ENCODE data around the gene AP2M1. TPM values are rescaled to one million over a fixed set of nuclear protein-coding genes. Genes with fewer than 3 reads are reported as not detected.

Gene AP2M1
- total and polyA plus RNA-seq, 2 of the 8 experiments (the other 6 are each of a cell fraction or from before 2014, with no cell fraction given), result 403 to 454 TPM

DNA sequence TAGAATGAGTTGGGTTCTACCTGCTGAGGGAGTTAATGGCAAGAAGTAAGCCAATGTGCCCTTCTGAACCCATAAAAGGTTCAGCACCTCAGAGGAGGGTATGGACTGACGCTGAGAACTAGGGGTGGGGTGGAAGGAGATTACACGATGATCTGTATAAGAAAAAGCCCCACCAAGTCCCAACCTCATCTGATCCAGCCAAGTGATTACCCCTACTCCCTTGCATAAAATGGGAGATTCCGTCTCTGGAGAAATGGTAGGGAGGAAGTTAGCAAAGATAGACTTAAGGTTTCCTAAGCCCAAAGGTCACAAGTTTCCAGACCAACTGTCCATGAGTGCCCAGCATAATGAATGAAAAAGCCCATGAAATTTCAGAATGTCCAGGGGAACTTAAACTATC lies 26.6 kb upstream of the AP2M1 start:
- Histone ChIP-seq H3K27me3 (replicated peaks in 1 of 4; ENCODE audit: control insufficient read depth in 3 of 4, extremely low read depth in 1 of 4, insufficient read depth in 3 of 4, low read length in 3 of 4) (no peaks in the 10 kb centered on the region), H3K4me2 (ENCODE audit: insufficient read depth in 1 of 2, low read depth in 2 of 2, low read length in 2 of 2) (no peak overlapping the region), H4K8ac (ENCODE audit: extremely low read depth, insufficient read depth, low read length) (no peak overlapping the region), H3K14ac (ENCODE audit: insufficient read length) (no peak overlapping the region), H2BK12ac (ENCODE audit: low read depth, low read length) (no peak overlapping the region), H3K79me2 (ENCODE audit: control insufficient read depth in 1 of 2, insufficient read depth in 2 of 2, low read length in 2 of 2) (no peaks in the 10 kb centered on the region), H3K23ac (ENCODE audit: insufficient read length) (no peak overlapping the region), H3K4me3 (ENCODE audit: extremely low read depth in 1 of 4, insufficient read depth in 2 of 4, low read depth in 3 of 4, low read length in 4 of 4) (no peak overlapping the region), H3K4ac (replicated peaks; ENCODE audit: insufficient read length, low read depth, low read length) (no peak overlapping the region), H2BK5ac (ENCODE audit: low read depth, low read length) (no peak overlapping the region), H3K9ac (replicated peaks in 1 of 4; ENCODE audit: extremely low read depth in 1 of 4, low read depth in 3 of 4, low read length in 3 of 4) (no peak overlapping the region), H3K4me1 (replicated peaks in 1 of 4; ENCODE audit: control insufficient read depth in 3 of 4, insufficient read depth in 4 of 4, low read length in 3 of 4) (no peaks in the 10 kb centered on the region), H4K5ac (ENCODE audit: insufficient read length, low read depth, low read length) (no peak overlapping the region), H3K23me2 (ENCODE audit: low read depth, low read length) (no peaks in the 10 kb centered on the region), H4K91ac (replicated peaks; ENCODE audit: insufficient read length, low read length) (no peak overlapping the region), H2BK120ac (replicated peaks; ENCODE audit: low read depth, low read length) (no peak overlapping the region), H3K18ac (ENCODE audit: extremely low read depth, low read length) (no peak overlapping the region), H3K36me3 (ENCODE audit: control insufficient read depth in 2 of 4, insufficient read depth in 4 of 4, low read length in 3 of 4) (peaks cover 5 to 25% (median 15%) of the 10 kb centered on the region in 4 experiments), H3K27ac (ENCODE audit: low read depth, low read length) (no peak overlapping the region), H3K9me3 (ENCODE audit: insufficient read depth in 2 of 2, low read depth in 1 of 2, low read length in 1 of 2) (no peaks in the 10 kb centered on the region), H2AK5ac (ENCODE audit: low read depth, low read length) (no peak overlapping the region), H3K79me1 (ENCODE audit: low read depth, low read length) (no peaks in the 10 kb centered on the region), H4K20me1 (replicated peaks in 1 of 2; ENCODE audit: control insufficient read depth in 1 of 2, insufficient read depth in 2 of 2, low read length in 2 of 2) (no peaks in the 10 kb centered on the region), H2AFZ (ENCODE audit: low read length) (no peak overlapping the region), H2BK20ac (ENCODE audit: low read length) (no peak overlapping the region), H3K56ac (replicated peaks; ENCODE audit: insufficient read length, low read depth, low read length) (no peak overlapping the region), H2BK15ac (ENCODE audit: low read length) (no peak overlapping the region)
- POLR2A ChIA-PET (ENCODE audit: partially characterized antibody), result interaction anchor here (1.2 to 4.6 kb wide), 2 partner anchors 13 to 171 kb away, joined by 3 to 26 read pairs; partner anchors contain the start of gene EIF2B5
- WGBS, 2 experiments (ENCODE audit: extremely low coverage in 1 of 2, insufficient coverage in 1 of 2, insufficient read length in 1 of 2, insufficient replicate concordance in 2 of 2, low coverage in 1 of 2, low lambda C conversion rate in 2 of 2, missing lambda C conversion rate in 1 of 2), result 88% methylated on average over 3 of the region's 3 CpGs; no CpG with 5 or more reads in 1 of the 2 experiments
- CTCF ChIA-PET (ENCODE audit: partially characterized antibody), result interaction anchor here (1.6 kb wide), 1 partner anchor 42 kb away, joined by 3 read pairs; no protein-coding TSS in a partner anchor
- no peak for DNase-seq (ENCODE audit: low read depth in 1 of 2, low spot score in 2 of 2)
- FAIRE-seq, result no peak
- TF ChIP-seq NRF1 (IDR thresholded peaks at IDR 0.05; ENCODE audit: low read depth, low read length) (no peak), SP4 (IDR thresholded peaks at IDR 0.05; ENCODE audit: low read length) (no peak)
